CD4-positive, alpha-beta T cell treated with Interleukin-10 for 1 hour (primary cell): ENCODE results near the gene RSPH9.
"Not testable (repeated sequence)": the region's sequence is repeated elsewhere in the genome, so short reads cannot be mapped to it uniquely, and the experiment has no call there.

Experiments used
- DNase-seq: peaks from one replicate; pipeline ENCODE4 v3.0.0-alpha.2; 2020

RSPH9 gene

GRCh38 chr6:43629505-43630300 is 15.1 kb upstream of the RSPH9 start:
- DNase-seq = peak; percentile 95

- no peak for DNase-seq
Measured at GRCh38 chr6:43630980-43631619, 13.7 kb upstream of the RSPH9 start.

GRCh38 chr6:43633002-43633401 is 11.8 kb upstream of the RSPH9 start:
- DNase-seq = not testable (repeated sequence)

DNA sequence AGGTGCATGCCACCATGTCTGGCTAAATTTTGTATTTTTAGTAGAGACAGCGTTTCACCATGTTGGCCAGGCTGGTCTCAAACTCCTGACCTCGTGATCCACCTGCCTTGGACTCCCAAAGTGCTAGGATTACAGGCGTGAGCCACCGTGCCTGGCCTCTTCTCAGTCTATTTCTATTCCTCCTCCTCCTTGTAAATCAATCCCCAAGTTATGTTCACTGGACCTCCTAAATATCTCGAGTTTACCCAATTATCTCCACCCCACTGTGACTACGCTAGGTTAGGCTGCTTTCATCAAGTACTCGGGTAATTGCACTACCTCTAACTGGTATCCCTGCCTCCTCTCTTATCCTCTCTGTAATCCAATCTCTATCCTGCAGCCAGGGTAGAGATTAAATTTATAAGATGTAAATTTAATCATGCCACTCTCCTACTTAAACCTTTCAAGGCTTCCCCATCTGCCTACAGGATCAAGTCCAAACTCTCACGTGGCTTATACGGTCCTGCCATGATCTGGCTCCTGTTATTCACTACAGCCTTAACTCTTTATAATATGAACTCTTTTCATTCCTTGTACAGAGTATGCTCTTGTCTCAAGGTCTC is 10.0 kb upstream of the RSPH9 start:
- no peak for DNase-seq

DNA sequence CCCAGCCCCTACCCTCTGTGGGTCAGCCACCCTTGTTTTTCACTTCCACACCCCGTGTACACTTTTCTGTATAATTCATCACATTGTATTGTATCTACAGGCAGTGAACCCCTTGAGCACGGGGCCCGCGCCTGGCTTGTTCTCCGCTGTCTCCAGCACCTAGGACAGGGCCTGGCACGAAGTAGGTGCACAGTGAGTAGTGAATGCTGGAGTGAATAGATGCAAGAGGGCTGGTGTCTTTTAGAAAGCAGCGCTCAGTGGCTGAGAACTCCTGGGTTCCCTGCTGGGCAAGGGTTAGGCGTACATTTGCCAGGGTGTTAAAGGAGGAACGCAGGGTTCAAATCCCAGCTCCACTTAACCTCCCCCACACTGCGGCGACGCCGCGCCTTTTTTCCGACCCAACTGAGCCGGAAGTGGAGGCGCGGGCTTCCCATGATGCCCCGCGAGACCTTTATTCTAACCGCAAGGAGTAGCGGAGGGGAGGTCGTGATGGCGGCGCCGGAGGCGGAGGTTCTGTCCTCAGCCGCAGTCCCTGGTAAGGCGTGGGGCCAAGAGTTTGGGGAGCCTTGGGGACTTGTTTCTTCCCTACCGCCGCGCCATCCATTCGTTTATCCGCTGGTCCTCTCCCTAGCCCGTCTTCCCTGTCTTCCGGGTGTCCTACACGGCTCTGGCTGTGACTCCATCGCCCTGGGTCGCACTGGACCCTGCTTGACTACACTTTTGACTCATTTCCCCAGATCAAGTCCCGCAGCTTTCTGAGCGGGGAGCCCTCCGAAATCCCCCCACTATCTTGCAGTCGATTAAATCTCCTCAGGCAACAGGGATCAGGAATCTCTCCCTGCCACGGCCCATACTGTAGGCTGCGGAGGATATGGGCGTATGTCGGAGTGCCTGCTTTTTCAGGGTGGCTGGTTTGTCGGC is 9.2 kb upstream of the RSPH9 start, which contains the start of gene MAD2L1BP:
TSS of gene MAD2L1BP (plus strand) at position 454 of the 921 bp plus-strand sequence. CDS start at position 490, 36 bp downstream.
- peak; percentile 85 for DNase-seq

- peak; percentile 9 for DNase-seq
Measured at GRCh38 chr6:43636308-43636659, 8.6 kb upstream of the RSPH9 start.

DNA sequence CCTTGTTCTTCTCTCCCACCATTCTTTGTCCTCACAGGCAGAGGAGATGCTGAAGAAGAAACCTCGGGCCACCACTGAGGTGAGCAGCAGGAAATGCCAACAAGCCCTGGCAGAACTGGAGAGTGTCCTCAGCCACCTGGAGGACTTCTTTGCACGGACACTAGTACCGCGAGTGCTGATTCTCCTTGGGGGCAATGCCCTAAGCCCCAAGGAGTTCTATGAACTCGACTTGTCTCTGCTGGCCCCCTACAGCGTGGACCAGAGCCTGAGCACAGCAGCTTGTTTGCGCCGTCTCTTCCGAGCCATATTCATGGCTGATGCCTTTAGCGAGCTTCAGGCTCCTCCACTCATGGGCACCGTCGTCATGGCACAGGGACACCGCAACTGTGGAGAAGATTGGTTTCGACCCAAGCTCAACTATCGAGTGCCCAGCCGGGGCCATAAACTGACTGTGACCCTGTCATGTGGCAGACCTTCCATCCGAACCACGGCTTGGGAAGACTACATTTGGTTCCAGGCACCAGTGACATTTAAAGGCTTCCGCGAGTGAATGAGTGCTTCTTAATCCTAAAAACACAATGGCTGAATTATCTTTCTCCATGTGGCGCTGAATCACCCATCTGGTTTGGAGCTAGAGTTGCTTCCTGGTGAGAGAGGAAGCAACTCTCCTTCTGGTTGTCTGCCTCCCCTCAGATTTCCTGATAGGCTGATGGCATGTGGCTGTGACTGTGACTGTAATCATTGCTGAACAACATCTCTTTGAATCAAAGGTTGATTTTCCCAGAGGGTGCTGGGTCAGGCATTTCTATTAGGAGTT is 4.6 kb upstream of the RSPH9 start:
- no peak for DNase-seq

DNA sequence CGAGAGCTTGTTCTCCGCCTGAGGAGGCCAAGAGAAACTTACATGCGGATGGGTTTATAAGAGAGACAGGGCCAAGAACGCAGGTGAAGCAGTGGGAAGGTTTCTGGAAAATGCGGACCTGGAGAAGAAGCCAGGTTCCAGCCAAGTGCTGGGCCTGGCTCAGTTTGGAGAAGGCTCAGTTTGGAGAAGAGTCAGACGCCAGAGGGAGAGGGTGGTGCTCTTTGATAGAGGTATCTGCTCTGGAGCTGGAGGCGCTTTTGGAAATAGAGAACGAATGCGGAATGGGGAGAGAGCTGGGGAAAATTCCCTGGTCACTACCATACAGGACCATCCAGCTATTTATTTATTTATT is 753 bp downstream of the RSPH9 start:
- no peak for DNase-seq

- DNase-seq = no peak
Measured at GRCh38 chr6:43647613-43648012, 2.8 kb downstream of the RSPH9 start.

GRCh38 chr6:43648248-43648647 is 3.4 kb downstream of the RSPH9 start:
- no peak for DNase-seq

- not testable (repeated sequence) for DNase-seq
Measured at GRCh38 chr6:43652822-43653221, 8.0 kb downstream of the RSPH9 start.

GRCh38 chr6:43657221-43657802 is 12.5 kb downstream of the RSPH9 start:
- DNase-seq = no peak

- no peak for DNase-seq
Measured at GRCh38 chr6:43658161-43658560, 13.3 kb downstream of the RSPH9 start.

- DNase-seq = not testable (repeated sequence)
Measured at GRCh38 chr6:43662948-43663347, 18.1 kb downstream of the RSPH9 start.

DNA sequence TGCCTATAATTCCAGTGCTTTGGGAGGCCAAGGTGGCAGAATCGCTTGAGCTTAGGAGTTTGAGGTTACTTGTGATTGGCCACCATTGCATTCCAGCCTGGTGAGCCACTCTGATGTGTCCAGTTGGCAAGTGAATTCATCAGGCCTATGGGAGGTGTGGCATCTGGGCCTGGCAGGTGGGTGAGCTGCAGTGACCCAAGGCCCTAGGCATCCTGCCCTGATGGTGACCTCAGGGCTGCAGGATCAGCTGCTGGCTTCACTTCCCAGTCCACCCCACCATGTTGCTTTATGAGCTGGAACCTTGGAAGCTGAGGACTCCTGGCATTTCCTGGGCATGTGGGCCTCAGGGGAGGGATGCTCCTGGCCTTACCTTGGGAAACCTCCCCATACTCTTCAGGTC is 20.5 kb downstream of the RSPH9 start:
- no peak for DNase-seq

GRCh38 chr6:43666196-43666920 is 21.5 kb downstream of the RSPH9 start:
- DNase-seq = no peak

DNA sequence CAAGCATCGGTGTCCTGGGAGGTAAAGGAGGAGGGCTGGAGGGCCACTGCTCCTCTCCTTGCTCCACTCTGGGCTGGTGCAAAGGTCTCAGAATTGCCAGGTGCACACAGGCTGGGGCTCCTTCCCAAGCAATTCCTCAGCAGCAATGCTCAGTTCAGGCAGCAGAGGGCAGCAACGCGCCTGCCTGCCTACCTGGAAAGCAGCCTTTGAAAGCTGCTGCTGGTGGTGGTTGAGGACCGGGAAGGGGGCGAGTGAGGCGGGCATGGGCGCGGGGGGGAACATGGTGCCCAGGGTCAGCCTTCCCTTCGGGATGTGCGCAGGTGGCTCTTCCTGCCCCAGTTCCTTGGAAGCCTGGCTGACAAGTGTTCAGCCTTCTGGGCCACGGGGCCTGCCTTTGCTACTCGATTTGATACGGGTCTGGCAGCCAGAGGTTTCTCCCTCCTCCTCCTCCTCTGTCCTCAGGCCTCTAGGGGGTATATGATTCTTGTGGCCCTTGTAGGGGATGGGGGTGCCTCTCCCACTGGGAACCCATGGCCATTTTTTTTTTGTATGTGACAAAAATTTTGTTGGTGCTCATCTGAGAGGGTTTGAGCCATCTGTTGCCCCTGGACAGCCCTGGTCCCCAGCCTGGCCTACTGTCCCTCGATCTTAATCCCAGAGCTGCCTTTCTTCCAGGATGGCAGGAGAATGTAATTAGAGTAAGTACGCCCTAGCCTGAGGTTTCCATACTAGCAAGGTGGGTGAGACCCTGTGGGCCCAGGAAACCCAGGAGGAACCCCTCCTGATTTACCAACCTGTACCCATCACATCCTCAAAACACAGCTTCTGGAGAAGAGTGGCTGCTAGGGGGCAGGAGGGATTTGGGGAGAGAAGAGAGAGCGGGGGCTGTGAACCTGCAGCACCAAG is 22.7 kb downstream of the RSPH9 start:
- DNase-seq = peak; percentile 77

GRCh38 chr6:43668151-43669028 is 23.6 kb downstream of the RSPH9 start:
- peak; percentile 36 for DNase-seq
